PC-3 (cell line): ENCODE measurements around the gene GRM1. TPM values are rescaled to one million over a fixed set of nuclear protein-coding genes. Genes with fewer than 3 reads are reported as not detected.

Experiments
- ATAC-seq: fragments of 200-7000 bp; cut with Tn5 transposase; 2 replicates; pipeline ENCODE4 v1.9.1; 2020; ENCODE audit warnings: mild to moderate bottlenecking, moderate library complexity
- BruUV-seq: library from RNA; stranded (reverse); fragments of 400-500 nt; replicated peaks from 2 replicates; lab custom pipeline; 2021; lab: Mats Ljungman, UMichigan
- CTCF ChIA-PET: fragments of 300-600 bp; sonication (Branson Sonifier 250); formaldehyde crosslinking; loops from one replicate; lab custom pipeline; 2022; ENCODE audit warnings: antibody characterized with exemption; lab: Charles Lee
- POLR2A ChIA-PET: fragments of 300-600 bp; sonication (Branson Sonifier 250); formaldehyde crosslinking; loops from one replicate; lab custom pipeline; 2022; ENCODE audit warnings: antibody characterized with exemption; ENCODE audit not compliant: unreplicated experiment; lab: Charles Lee
- DNase-seq: peaks from one replicate; pipeline ENCODE4 v3.0.0-alpha.2; 2015
- H2AFZ ChIP-seq: fragments of 300-600 bp; sonication (generic); 2 replicates; pipeline ENCODE4 v1.6.0; 2016; ENCODE audit warnings: antibody characterized with exemption, low read length
- H3F3A ChIP-seq: fragments of 300-600 bp; sonication (generic); one replicate; pipeline ENCODE4 v1.6.0; 2017; ENCODE audit warnings: antibody characterized with exemption, low read length, control low read depth, mild to moderate bottlenecking; ENCODE audit not compliant: unreplicated experiment
- H3K27ac ChIP-seq: fragments of 300-600 bp; sonication (generic); 2 replicates; pipeline ENCODE4 v1.5.1; 2016; ENCODE audit warnings: mild to moderate bottlenecking, low read length
- H3K27me3 ChIP-seq: fragments of 300-600 bp; sonication (generic); 2 replicates; pipeline ENCODE4 v1.6.1; 2016; ENCODE audit warnings: low read length, mixed read lengths
- H3K36me3 ChIP-seq: fragments of 300-600 bp; sonication (generic); 2 replicates; pipeline ENCODE4 v1.6.1; 2016; ENCODE audit warnings: low read depth, mixed run types, low read length, mixed read lengths
- H3K4me1 ChIP-seq: fragments of 300-600 bp; sonication (generic); 2 replicates; pipeline ENCODE4 v1.5.1; 2016; ENCODE audit warnings: low read length; ENCODE audit not compliant: insufficient read depth
- H3K4me2 ChIP-seq: fragments of 300-600 bp; sonication (generic); 2 replicates; pipeline ENCODE4 v1.6.0; 2016; ENCODE audit warnings: low read length
- H3K4me3 ChIP-seq: fragments of 300-600 bp; sonication (generic); 2 replicates; pipeline ENCODE4 v1.5.1; 2016; ENCODE audit warnings: mild to moderate bottlenecking, low read length, mixed read lengths
- H3K79me2 ChIP-seq: fragments of 300-600 bp; sonication (generic); 2 replicates; pipeline ENCODE4 v1.6.1; 2017; ENCODE audit warnings: low read length, mixed read lengths
- H3K9ac ChIP-seq: fragments of 300-600 bp; sonication (generic); 2 replicates; pipeline ENCODE4 v1.6.0; 2016; ENCODE audit warnings: mild to moderate bottlenecking, low read length
- H3K9me2 ChIP-seq: fragments of 300-600 bp; sonication (generic); replicated peaks from 2 replicates; pipeline ENCODE4 v1.6.1; 2016; ENCODE audit warnings: mixed run types, low read length, mixed read lengths
- H3K9me3 ChIP-seq: fragments of 300-600 bp; sonication (generic); 2 replicates; pipeline ENCODE4 v1.6.1; 2016; ENCODE audit warnings: low read length, mixed read lengths
- H4K20me1 ChIP-seq: fragments of 300-600 bp; sonication (generic); 2 replicates; pipeline ENCODE4 v1.6.1; 2016; ENCODE audit warnings: low read length, mixed read lengths
- CTCF ChIP-seq: fragments of 300-600 bp; sonication (generic); conservative IDR thresholded peaks from 2 replicates; pipeline ENCODE4 v1.5.1; 2017; ENCODE audit warnings: antibody characterized with exemption, low read depth, mild to moderate bottlenecking, low read length
- EZH2 ChIP-seq: fragments of 300-600 bp; sonication (generic); IDR thresholded peaks from one replicate; pipeline ENCODE4 v1.6.1; 2017; ENCODE audit warnings: antibody characterized with exemption, mild to moderate bottlenecking, low read length; ENCODE audit not compliant: unreplicated experiment
- EZH2phosphoT487 ChIP-seq: fragments of 300-600 bp; sonication (generic); IDR thresholded peaks from 2 replicates; pipeline ENCODE4 v1.6.1; 2018; ENCODE audit warnings: mild to moderate bottlenecking, antibody characterized with exemption, low read length, borderline replicate concordance
- intact Hi-C: fragments of 100-400 bp; cut with micrococcal nuclease; formaldehyde crosslinking; loops from 2 replicates; pipeline ENCODE4 v1.9.0; 2023
- total RNA-seq: library from RNA; depleted of rRNA; stranded (reverse); fragments of >200 nt; gene quantifications from 2 replicates; pipeline ENCODE4 v1.2.3, GENCODE V29; 2014

Gene GRM1
- total RNA-seq, 1 experiment from 2014 or later: 0.11 TPM

DNA sequence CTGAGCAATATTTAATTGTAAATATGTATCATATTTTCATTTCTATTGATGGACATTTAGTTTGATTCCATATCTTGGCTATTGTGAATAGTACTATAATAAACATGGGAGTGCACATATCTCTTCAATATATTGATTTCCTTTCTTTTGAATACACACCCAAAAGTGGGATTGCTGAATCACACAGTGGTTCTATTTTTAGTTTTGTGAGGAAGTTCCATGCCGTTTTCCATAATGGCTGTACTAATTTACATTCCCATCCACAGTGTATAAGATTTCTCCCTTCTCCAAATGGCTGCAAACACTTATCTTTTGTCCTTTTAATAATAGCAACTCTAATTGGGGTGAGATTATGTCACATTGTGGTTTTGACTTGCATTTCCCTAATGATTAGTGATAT is 428.0 kb downstream of the GRM1 start:
- Histone ChIP-seq H3F3A (no peaks in the 10 kb centered on the region), H3K4me2 (no peak overlapping the region), H3K27me3 (no peaks in the 10 kb centered on the region), H3K27ac (no peak overlapping the region), H3K36me3 (no peaks in the 10 kb centered on the region), H3K79me2 (no peaks in the 10 kb centered on the region), H3K9me2 (no peaks in the 10 kb centered on the region), H2AFZ (no peak overlapping the region), H3K9ac (no peak overlapping the region), H3K4me1 (no peaks in the 10 kb centered on the region), H4K20me1 (no peaks in the 10 kb centered on the region), H3K9me3 (no peaks in the 10 kb centered on the region), H3K4me3 (no peak overlapping the region)
- ChIA-PET CTCF (no interaction called here), POLR2A (no interaction called here)
- no peak for ATAC-seq
- intact Hi-C loops: no loop called here
- no TSS peak for BruUV-seq
- TF ChIP-seq EZH2: no peak
- TF ChIP-seq EZH2phosphoT487: no peak
- TF ChIP-seq CTCF: no peak
- DNase-seq: no peak

- no peaks in the 10 kb centered on the region for H3K9me3 ChIP-seq
- intact Hi-C loops: no loop called here
- no peak overlapping the region for H3K4me2 ChIP-seq
These were observed 432.1 kb downstream of the GRM1 start for GRCh38 chr6:146460941-146461340.

More at GRCh38 chr6:146460941-146461340, 432.1 kb downstream of the GRM1 start:
- H2AFZ ChIP-seq: no peak overlapping the region
- H3K27me3 ChIP-seq: peaks cover 9% of the 10 kb centered on the region; the same call in 1 of the 2 replicates
- H3K9ac ChIP-seq: no peak overlapping the region
- H3K4me1 ChIP-seq: no peaks in the 10 kb centered on the region
- no peaks in the 10 kb centered on the region for H3F3A ChIP-seq
- no peak for TF ChIP-seq EZH2
- no peak for TF ChIP-seq CTCF
- TF ChIP-seq EZH2phosphoT487: no peak
- no peak overlapping the region for H3K4me3 ChIP-seq
- no peaks in the 10 kb centered on the region for H4K20me1 ChIP-seq
- ATAC-seq: no peak
- H3K79me2 ChIP-seq: no peaks in the 10 kb centered on the region
- no peak overlapping the region for H3K27ac ChIP-seq
- H3K36me3 ChIP-seq: no peaks in the 10 kb centered on the region
- ChIA-PET POLR2A (no interaction called here), CTCF (no interaction called here)
- H3K9me2 ChIP-seq: no peaks in the 10 kb centered on the region
- DNase-seq: no peak
- BruUV-seq: no TSS peak
